Purkinje cell (primary cell): ENCODE results near the gene GPALPP1. TPM values are rescaled to one million over a fixed set of nuclear protein-coding genes. Genes with fewer than 3 reads are reported as not detected.

Experiments
- polyA plus RNA-seq: library from polyadenylated mRNA; unstranded; fragments of >200 nt; fragmentation: Nextera tagmentation; gene quantifications from 2 replicates; pipeline ENCODE4 v1.2.1, GENCODE V29; 2014

The GPALPP1 gene, protein sequence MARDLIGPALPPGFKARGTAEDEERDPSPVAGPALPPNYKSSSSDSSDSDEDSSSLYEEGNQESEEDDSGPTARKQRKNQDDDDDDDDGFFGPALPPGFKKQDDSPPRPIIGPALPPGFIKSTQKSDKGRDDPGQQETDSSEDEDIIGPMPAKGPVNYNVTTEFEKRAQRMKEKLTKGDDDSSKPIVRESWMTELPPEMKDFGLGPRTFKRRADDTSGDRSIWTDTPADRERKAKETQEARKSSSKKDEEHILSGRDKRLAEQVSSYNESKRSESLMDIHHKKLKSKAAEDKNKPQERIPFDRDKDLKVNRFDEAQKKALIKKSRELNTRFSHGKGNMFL
- 15.8 and 16.6 TPM in 2 replicates for polyA plus RNA-seq

DNA sequence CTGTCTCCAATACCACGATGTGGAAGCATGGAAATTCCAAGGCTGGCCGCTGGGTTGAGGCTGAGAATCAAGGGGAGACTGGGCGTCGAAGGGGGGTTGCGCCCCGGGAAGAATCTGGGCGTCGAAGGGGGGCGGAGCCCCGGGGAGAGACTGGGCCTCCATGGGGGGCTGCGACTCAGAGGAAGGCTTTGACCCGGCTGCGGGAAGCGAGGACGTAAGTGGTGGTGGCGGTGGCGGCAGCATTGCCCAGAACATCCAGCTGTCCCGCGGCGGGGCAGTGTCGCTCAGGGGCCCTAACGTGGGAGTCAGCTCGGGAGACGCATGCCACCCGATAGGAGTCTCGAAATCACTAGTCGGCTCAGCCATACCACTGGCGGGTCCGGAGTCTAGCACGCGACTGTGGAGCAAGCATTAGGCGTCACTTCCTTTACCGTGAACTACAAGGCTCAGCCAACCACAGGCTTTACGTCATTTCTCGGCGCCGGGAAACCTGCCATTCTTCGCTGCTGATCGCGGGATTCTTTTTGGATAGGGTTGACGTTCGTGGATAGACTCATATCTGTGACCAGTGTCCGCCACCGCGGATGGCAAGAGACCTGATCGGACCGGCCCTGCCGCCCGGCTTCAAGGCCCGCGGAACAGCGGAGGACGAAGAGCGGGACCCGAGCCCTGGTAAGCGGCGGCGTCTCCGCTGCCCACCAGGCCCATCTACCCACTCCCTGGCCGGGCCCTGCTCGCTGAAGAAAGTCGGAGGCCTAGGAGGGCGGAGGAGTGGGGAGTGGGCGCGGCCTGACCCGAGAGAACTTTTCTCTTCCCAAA lies at the start of gene GPALPP1, which contains the start of gene NUFIP1:
Gene GPALPP1, plus strand, starts transcription at position 468 of the 819 bp plus-strand sequence. Its CDS starts 117 bp downstream, at position 585.
Gene NUFIP1, minus strand, starts transcription at position 401 of the 819 bp plus-strand sequence. Its CDS starts 35 bp downstream, at position 366.

Other genes starting within 250 kb of the GPALPP1 start
- gene NUFIP1, start 67 bp upstream of the GPALPP1 start, polyA plus RNA-seq: 3.9 and 9.5 TPM in 2 replicates
- gene GTF2F2, start 131.0 kb downstream of the GPALPP1 start, polyA plus RNA-seq: 40.4 and 53.0 TPM in 2 replicates
- gene KCTD4, start 211.5 kb downstream of the GPALPP1 start, polyA plus RNA-seq: 8.3 TPM in 1 of 2 replicates, not detected in the other